ENCODE results near the gene LRRC17.

DNA sequence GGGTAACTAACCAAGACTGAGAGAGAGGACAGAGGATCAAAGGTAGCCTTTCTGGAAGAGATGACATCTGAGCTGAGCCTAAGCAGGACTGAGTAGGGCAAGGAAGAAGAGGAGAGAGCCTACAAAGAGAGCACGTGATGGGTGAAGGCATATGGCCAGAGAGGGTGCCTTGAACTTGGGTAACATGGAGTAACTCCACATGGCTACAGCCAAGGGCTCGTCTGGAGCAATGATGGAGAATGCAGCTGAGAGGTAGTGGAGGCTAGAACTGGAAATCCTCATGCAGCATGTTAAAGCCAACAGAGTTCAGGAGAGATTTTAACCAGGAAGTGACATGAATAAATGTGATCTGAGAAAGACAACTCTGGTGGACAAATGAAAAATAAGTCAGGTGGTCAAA is 77.8 kb downstream of the LRRC17 start:
- TF ChIP-seq CTCF (IDR thresholded peaks at IDR 0.05) (no peak), POLR2AphosphoS5 (IDR thresholded peaks at IDR 0.05; ENCODE audit: low read depth, low read length) (no peak)

Data from Panc1 (cell line).